Measurements from ENCODE around the gene RNF123.

Gene RNF123

GRCh38 chr3:49717959-49718857 lies 28.9 kb downstream of the RNF123 start:
- no peak for DNase-seq

- DNase-seq, result no peak
Measured at GRCh38 chr3:49718858-49719213, 29.5 kb downstream of the RNF123 start.

- DNase-seq, result peak; percentile 55 to 97 (median 88)
Measured at GRCh38 chr3:49719214-49719884, 30.0 kb downstream of the RNF123 start, which contains the start of gene AMIGO3. AMIGO3 (minus strand) TSS chr3:49719684; CDS start chr3:49719465, 219 bp downstream.

GRCh38 chr3:49720855-49721595 lies 31.7 kb downstream of the RNF123 start:
- DNase-seq, result no peak

GRCh38 chr3:49721596-49721895 lies 32.2 kb downstream of the RNF123 start:
- no peak for DNase-seq

GRCh38 chr3:49721896-49722781 lies 32.8 kb downstream of the RNF123 start:
- DNase-seq, result no peak

- no peak for DNase-seq
Measured at GRCh38 chr3:49722896-49723295, 33.5 kb downstream of the RNF123 start.

GRCh38 chr3:49723296-49723627 lies 33.9 kb downstream of the RNF123 start:
- DNase-seq, result peak in 32 of 56 donors; percentile 8 to 71 (median 40)

- peak; percentile 39 to 97 (median 92) for DNase-seq
Measured at GRCh38 chr3:49723628-49724551, 34.5 kb downstream of the RNF123 start, which contains the start of gene GMPPB. GMPPB (minus strand) TSS chr3:49723951; CDS start chr3:49723726, 225 bp downstream.

GRCh38 chr3:49724586-49724985 lies 35.2 kb downstream of the RNF123 start:
- no peak for DNase-seq

GRCh38 chr3:49725906-49726681 lies 36.7 kb downstream of the RNF123 start:
- DNase-seq, result no peak

- no peak for DNase-seq
Measured at GRCh38 chr3:49727154-49727923, 38.0 kb downstream of the RNF123 start.

GRCh38 chr3:49727924-49728361 lies 38.6 kb downstream of the RNF123 start:
- DNase-seq, result no peak

- DNase-seq, result no peak
Measured at GRCh38 chr3:49729966-49730609, 40.7 kb downstream of the RNF123 start.

GRCh38 chr3:49732597-49732996 lies 43.2 kb downstream of the RNF123 start:
- no peak for DNase-seq

GRCh38 chr3:49733551-49733950 lies 44.2 kb downstream of the RNF123 start:
- DNase-seq, result no peak

GRCh38 chr3:49734752-49735151 lies 45.4 kb downstream of the RNF123 start:
- no peak for DNase-seq

Data from nucleus accumbens (tissue), 56 donors.